Peyer's patch (tissue), 4 donors: ENCODE measurements around the gene SLC22A23.

Experiments used
- POLR2A ChIP-seq, 2 donors: fragments of 450-650 bp; IDR thresholded peaks; one replicate each; pipeline ENCODE4 v1.5.1; 2017; ENCODE audit warnings: antibody characterized with exemption in 2 of 2, mild to moderate bottlenecking in 2 of 2, moderate library complexity in 2 of 2
- TF ChIP-seq, protein P1 (sequence below), 6 experiments: fragments of 450-650 bp in 4 of 6; fragments of 200-600 bp in 2 of 6; sonication (generic) in 1 of 6; IDR thresholded peaks; one replicate each; pipeline ENCODE4 v1.5.1; 2017 to 2019; ENCODE audit warnings: antibody characterized with exemption in 6 of 6, mild to moderate bottlenecking in 3 of 6, moderate library complexity in 1 of 6

DNA sequence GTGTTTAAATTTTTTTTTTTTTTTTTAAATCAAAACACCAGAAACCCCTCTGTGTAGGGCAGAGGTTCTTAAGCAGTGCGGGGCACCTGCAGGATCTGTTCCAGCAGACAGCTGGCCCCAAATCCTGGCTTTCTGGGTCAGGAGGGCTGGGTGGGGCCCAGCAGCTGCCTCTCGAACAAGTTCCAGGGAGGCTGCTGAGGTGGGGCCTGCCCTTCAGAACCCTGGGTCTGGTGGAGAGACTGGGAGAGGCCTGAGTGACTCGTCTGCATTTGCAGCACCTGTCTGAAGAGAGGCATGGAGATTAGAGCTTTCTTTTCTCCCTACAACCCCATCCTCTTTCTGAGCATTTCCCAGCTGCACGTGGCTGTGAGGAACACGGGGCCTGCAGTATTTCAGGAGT, 189.7 kb downstream of the SLC22A23 start:
- TF ChIP-seq, protein P1, sequence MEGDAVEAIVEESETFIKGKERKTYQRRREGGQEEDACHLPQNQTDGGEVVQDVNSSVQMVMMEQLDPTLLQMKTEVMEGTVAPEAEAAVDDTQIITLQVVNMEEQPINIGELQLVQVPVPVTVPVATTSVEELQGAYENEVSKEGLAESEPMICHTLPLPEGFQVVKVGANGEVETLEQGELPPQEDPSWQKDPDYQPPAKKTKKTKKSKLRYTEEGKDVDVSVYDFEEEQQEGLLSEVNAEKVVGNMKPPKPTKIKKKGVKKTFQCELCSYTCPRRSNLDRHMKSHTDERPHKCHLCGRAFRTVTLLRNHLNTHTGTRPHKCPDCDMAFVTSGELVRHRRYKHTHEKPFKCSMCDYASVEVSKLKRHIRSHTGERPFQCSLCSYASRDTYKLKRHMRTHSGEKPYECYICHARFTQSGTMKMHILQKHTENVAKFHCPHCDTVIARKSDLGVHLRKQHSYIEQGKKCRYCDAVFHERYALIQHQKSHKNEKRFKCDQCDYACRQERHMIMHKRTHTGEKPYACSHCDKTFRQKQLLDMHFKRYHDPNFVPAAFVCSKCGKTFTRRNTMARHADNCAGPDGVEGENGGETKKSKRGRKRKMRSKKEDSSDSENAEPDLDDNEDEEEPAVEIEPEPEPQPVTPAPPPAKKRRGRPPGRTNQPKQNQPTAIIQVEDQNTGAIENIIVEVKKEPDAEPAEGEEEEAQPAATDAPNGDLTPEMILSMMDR (IDR thresholded peaks at IDR 0.05), result no peak
- TF ChIP-seq POLR2A (IDR thresholded peaks at IDR 0.05), result no peak
